Neural cell (in vitro differentiated cells): Measurements from ENCODE around the gene CLDN6. TPM values are rescaled to one million over a fixed set of nuclear protein-coding genes. Genes with fewer than 3 reads are reported as not detected.

Experiments used
- H2AFZ ChIP-seq: fragments of 200-600, 300-800 bp; sonication (generic), shearing (Covaris generic); 2 replicates; pipeline ENCODE4 v1.6.0; 2014; ENCODE audit warnings: low read depth, mild to moderate bottlenecking, antibody characterized with exemption, low read length, moderate library complexity
- H3F3A ChIP-seq: fragments of 200-600 bp; shearing (Covaris generic); 2 replicates; pipeline ENCODE4 v1.6.1; 2016; ENCODE audit warnings: mild to moderate bottlenecking, moderate library complexity, mixed read lengths, antibody characterized with exemption, low read length; ENCODE audit not compliant: insufficient read depth, poor library complexity, severe bottlenecking
- H3K27ac ChIP-seq: fragments of 200-600, 300-800 bp; sonication (generic), shearing (Covaris generic); 2 replicates; pipeline ENCODE4 v1.5.1; 2014; ENCODE audit warnings: mild to moderate bottlenecking, low read length, moderate library complexity
- H3K27me3 ChIP-seq: fragments of 300-800, 200-600 bp; sonication (generic), shearing (Covaris generic); 2 replicates; pipeline ENCODE4 v1.6.0; 2014; ENCODE audit warnings: mild to moderate bottlenecking, low read depth, low read length, moderate library complexity; ENCODE audit not compliant: insufficient read depth
- H3K36me3 ChIP-seq: fragments of 300-800, 200-600 bp; sonication (generic), shearing (Covaris generic); 2 replicates; pipeline ENCODE4 v1.5.1; 2014; ENCODE audit warnings: mild to moderate bottlenecking, antibody characterized with exemption, low read length, moderate library complexity; ENCODE audit not compliant: insufficient read depth
- H3K4me2 ChIP-seq: fragments of 300-800, 200-600 bp; sonication (generic), shearing (Covaris generic); 2 replicates; pipeline ENCODE4 v1.6.0; 2014; ENCODE audit warnings: mild to moderate bottlenecking, low read length
- H3K4me3 ChIP-seq: fragments of 300-800, 200-600 bp; sonication (generic), shearing (Covaris generic); 2 replicates; pipeline ENCODE4 v1.5.1; 2014; ENCODE audit warnings: mild to moderate bottlenecking, low read length, moderate library complexity
- H3K79me2 ChIP-seq: fragments of 200-600 bp; shearing (Covaris generic); replicated peaks from 2 replicates; pipeline ENCODE4 v1.6.0; 2014; ENCODE audit warnings: mild to moderate bottlenecking, low read length, moderate library complexity; ENCODE audit not compliant: insufficient read depth
- H3K9ac ChIP-seq: fragments of 300-800, 200-600 bp; sonication (generic), shearing (Covaris generic); 2 replicates; pipeline ENCODE4 v1.6.1; 2016; ENCODE audit warnings: mild to moderate bottlenecking, low read length, mixed read lengths
- H3K9me2 ChIP-seq: fragments of 200-600 bp; shearing (Covaris generic); 2 replicates; pipeline ENCODE4 v1.6.1; 2016; ENCODE audit warnings: mild to moderate bottlenecking, low read length, mixed read lengths; ENCODE audit not compliant: insufficient read depth
- H3K9me3 ChIP-seq: fragments of 200-600, 300-800 bp; sonication (generic), shearing (Covaris generic); 2 replicates; pipeline ENCODE4 v1.6.1; 2016; ENCODE audit warnings: mild to moderate bottlenecking, mixed run types, low read length, moderate library complexity, mixed read lengths
- H4K20me1 ChIP-seq: fragments of 200-600 bp; shearing (Covaris generic); 2 replicates; pipeline ENCODE4 v1.6.1; 2016; ENCODE audit warnings: mild to moderate bottlenecking, mixed run types; ENCODE audit not compliant: insufficient read depth
- EP300 ChIP-seq: fragments of 450-650 bp; conservative IDR thresholded peaks from 2 replicates; pipeline ENCODE4 v1.6.1; 2014; ENCODE audit warnings: antibody characterized with exemption, mild to moderate bottlenecking, moderate library complexity; ENCODE audit not compliant: poor library complexity, severe bottlenecking
- EZH2 ChIP-seq: fragments of 200-600, 300-800 bp; shearing (Covaris generic), sonication (generic); IDR thresholded peaks from 2 replicates; pipeline ENCODE4 v1.6.1; 2014; ENCODE audit warnings: antibody characterized with exemption, low read length, borderline replicate concordance, mild to moderate bottlenecking; ENCODE audit not compliant: insufficient read depth, poor library complexity, severe bottlenecking
- MXI1 ChIP-seq: fragments of 450-650 bp; conservative IDR thresholded peaks from 2 replicates; pipeline ENCODE4 v1.6.1; 2014; ENCODE audit warnings: antibody characterized with exemption, mild to moderate bottlenecking; ENCODE audit not compliant: poor library complexity, severe bottlenecking
- POLR2AphosphoS5 ChIP-seq: IDR thresholded peaks from 2 replicates; pipeline ENCODE4 v1.6.1; 2012
- RAD21 ChIP-seq: fragments of 450-650 bp; conservative IDR thresholded peaks from 2 replicates; pipeline ENCODE4 v1.6.1; 2014; ENCODE audit warnings: antibody characterized with exemption, mild to moderate bottlenecking, moderate library complexity
- SMC3 ChIP-seq: fragments of 450-650 bp; conservative IDR thresholded peaks from 2 replicates; pipeline ENCODE4 v1.6.1; 2014; ENCODE audit warnings: antibody characterized with exemption, mild to moderate bottlenecking, moderate library complexity; ENCODE audit not compliant: poor library complexity
- TAF1 ChIP-seq: IDR thresholded peaks from 2 replicates; pipeline ENCODE4 v1.6.1; 2012; ENCODE audit warnings: low read depth
- polyA plus RNA-seq: library from polyadenylated mRNA; depleted of rRNA; stranded (reverse); fragments of >200 nt; gene quantifications from 2 replicates; pipeline ENCODE4 v1.2.3, GENCODE V29; 2014
- TF ChIP-seq, protein P1 (sequence below): fragments of 450-650 bp; IDR thresholded peaks from 2 replicates; pipeline ENCODE4 v1.5.1; 2014; ENCODE audit warnings: antibody characterized with exemption, mild to moderate bottlenecking, moderate library complexity; ENCODE audit not compliant: poor library complexity, severe bottlenecking
- TF ChIP-seq, protein P2 (sequence below): IDR thresholded peaks from 2 replicates; pipeline ENCODE4 v1.6.1; 2012; ENCODE audit warnings: borderline replicate concordance

The CLDN6 gene
- polyA plus RNA-seq, 1 donor from 2014 or later = not detected

DNA sequence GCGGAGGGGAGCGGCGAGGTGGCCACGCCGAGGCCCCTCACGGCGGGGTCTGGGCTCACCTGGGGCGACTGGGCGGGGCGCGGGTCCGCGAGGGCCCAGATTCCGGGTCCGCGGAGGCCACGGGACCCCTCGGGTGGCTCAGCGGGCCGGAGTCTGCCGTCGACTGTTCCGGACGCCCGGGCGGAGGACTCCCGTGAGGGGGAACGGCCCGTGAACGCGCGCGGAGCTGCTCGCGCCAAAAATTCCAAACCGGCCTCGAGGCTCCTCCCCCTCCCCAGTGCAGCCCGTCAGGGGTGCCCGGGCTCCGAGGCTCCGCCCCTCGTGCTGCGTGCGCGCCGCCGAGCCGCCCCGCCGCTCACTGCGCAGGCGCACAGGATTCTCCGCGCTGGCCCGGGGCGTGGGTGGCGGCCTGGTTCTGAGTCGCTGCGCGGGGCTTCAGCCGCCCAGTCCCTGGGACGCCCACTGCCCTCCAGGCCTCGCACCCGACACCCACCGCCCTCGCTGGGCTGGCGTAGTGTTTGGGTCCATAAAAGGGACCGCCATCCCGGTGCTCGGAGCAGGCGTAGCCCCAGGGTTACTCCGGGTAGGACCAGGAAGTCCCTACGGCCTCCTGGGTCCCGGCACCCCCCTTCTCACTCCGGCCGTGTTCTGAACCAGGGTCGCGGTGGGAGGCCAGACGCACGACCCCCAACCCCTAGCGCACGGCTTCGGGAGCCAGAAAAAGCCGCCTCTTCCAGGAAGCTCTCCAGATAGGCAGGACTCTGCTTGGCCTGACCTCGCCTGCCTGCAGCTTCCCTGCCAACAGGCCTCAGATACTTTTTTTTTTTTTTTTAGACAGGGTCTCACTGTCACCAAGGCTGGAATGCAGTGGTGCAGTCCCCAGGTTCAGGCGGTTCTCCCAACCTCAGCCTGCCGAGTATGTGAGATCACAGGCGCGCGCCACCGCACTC is 37.5 kb downstream of the CLDN6 start, which contains the start of gene PKMYT1:
Gene PKMYT1, minus strand, starts transcription at position 220 of the 950 bp plus-strand sequence. CDS start 789 bp downstream, outside the sequence.
- no peaks in the 10 kb centered on the region for H3K9me3 ChIP-seq
- no peaks in the 10 kb centered on the region for H3K9me2 ChIP-seq
- no peaks in the 10 kb centered on the region for H3K27me3 ChIP-seq
- H3K27ac ChIP-seq = no peak within 1 kb of the TSS
- H3K4me2 ChIP-seq = peak within 1 kb of the TSS; percentile 51
- no peaks in the 10 kb centered on the region for H4K20me1 ChIP-seq
- TF ChIP-seq EZH2 = no peak
- TF ChIP-seq MXI1 = peak; percentile 97
- TF ChIP-seq, protein P1, sequence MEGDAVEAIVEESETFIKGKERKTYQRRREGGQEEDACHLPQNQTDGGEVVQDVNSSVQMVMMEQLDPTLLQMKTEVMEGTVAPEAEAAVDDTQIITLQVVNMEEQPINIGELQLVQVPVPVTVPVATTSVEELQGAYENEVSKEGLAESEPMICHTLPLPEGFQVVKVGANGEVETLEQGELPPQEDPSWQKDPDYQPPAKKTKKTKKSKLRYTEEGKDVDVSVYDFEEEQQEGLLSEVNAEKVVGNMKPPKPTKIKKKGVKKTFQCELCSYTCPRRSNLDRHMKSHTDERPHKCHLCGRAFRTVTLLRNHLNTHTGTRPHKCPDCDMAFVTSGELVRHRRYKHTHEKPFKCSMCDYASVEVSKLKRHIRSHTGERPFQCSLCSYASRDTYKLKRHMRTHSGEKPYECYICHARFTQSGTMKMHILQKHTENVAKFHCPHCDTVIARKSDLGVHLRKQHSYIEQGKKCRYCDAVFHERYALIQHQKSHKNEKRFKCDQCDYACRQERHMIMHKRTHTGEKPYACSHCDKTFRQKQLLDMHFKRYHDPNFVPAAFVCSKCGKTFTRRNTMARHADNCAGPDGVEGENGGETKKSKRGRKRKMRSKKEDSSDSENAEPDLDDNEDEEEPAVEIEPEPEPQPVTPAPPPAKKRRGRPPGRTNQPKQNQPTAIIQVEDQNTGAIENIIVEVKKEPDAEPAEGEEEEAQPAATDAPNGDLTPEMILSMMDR = no peak
- TF ChIP-seq, protein P2, sequence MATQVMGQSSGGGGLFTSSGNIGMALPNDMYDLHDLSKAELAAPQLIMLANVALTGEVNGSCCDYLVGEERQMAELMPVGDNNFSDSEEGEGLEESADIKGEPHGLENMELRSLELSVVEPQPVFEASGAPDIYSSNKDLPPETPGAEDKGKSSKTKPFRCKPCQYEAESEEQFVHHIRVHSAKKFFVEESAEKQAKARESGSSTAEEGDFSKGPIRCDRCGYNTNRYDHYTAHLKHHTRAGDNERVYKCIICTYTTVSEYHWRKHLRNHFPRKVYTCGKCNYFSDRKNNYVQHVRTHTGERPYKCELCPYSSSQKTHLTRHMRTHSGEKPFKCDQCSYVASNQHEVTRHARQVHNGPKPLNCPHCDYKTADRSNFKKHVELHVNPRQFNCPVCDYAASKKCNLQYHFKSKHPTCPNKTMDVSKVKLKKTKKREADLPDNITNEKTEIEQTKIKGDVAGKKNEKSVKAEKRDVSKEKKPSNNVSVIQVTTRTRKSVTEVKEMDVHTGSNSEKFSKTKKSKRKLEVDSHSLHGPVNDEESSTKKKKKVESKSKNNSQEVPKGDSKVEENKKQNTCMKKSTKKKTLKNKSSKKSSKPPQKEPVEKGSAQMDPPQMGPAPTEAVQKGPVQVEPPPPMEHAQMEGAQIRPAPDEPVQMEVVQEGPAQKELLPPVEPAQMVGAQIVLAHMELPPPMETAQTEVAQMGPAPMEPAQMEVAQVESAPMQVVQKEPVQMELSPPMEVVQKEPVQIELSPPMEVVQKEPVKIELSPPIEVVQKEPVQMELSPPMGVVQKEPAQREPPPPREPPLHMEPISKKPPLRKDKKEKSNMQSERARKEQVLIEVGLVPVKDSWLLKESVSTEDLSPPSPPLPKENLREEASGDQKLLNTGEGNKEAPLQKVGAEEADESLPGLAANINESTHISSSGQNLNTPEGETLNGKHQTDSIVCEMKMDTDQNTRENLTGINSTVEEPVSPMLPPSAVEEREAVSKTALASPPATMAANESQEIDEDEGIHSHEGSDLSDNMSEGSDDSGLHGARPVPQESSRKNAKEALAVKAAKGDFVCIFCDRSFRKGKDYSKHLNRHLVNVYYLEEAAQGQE = no peak
- peak; percentile 18 for TF ChIP-seq EP300
- TF ChIP-seq POLR2AphosphoS5 = peak; percentile 88
- H3K79me2 ChIP-seq = no peaks in the 10 kb centered on the region
- peak within 1 kb of the TSS; percentile 81 for H3K4me3 ChIP-seq
- no peaks in the 10 kb centered on the region for H3F3A ChIP-seq
- H3K36me3 ChIP-seq = no peaks in the 10 kb centered on the region
- H2AFZ ChIP-seq = peak within 1 kb of the TSS; percentile 51
- H3K9ac ChIP-seq = peak within 1 kb of the TSS; percentile 79

DNA sequence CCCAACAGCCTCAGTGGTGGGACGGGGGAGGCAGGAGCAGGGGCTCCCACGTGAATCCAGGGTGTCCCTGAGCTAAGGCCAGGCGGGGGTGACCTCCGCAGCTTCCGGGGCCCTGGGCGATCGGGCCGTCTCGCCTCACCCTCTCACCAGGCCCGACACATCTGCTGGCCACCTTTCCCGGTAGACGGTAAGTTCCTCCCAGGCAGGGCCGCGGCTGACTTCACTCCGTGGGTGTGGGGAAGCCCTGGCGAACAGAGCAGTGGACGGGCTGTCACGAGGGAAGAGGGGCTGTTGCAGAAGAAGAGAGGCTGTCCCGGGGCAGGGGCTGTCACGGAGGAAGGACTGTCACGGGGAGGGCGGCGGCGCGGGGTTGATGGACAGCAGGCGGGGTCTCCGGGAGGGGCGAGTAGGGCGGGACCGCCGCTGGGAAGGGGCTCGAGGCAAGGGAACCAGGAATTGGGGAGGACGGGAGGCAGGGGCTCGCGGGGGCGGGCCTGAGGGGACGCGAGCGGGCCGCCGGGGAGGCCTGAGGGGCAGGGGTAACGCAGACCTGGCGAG is 38.2 kb downstream of the CLDN6 start:
- H3K4me2 ChIP-seq = no peak overlapping the region
- peak overlapping the region; percentile 81 for H3K4me3 ChIP-seq
- no peak overlapping the region for H3K27ac ChIP-seq
- no peaks in the 10 kb centered on the region for H3K79me2 ChIP-seq
- H3F3A ChIP-seq = no peaks in the 10 kb centered on the region
- H3K9ac ChIP-seq = no peak overlapping the region
- no peak overlapping the region for H2AFZ ChIP-seq
- no peaks in the 10 kb centered on the region for H4K20me1 ChIP-seq
- no peaks in the 10 kb centered on the region for H3K9me2 ChIP-seq
- no peak for TF ChIP-seq TAF1
- TF ChIP-seq, protein P2 = no peak
- TF ChIP-seq POLR2AphosphoS5 = no peak
- TF ChIP-seq MXI1 = no peak
- no peak for TF ChIP-seq RAD21
- TF ChIP-seq SMC3 = no peak
- no peak for TF ChIP-seq EZH2
- no peak for TF ChIP-seq EP300
- TF ChIP-seq, protein P1 = no peak
- no peaks in the 10 kb centered on the region for H3K9me3 ChIP-seq
- H3K27me3 ChIP-seq = no peaks in the 10 kb centered on the region
- no peaks in the 10 kb centered on the region for H3K36me3 ChIP-seq
